SU-DHL-6 (cell line): ENCODE measurements around the gene RNF114.

Experiments
- H2AFZ ChIP-seq: fragments of 200-600 bp; sonication (generic); 2 replicates; pipeline ENCODE4 v1.6.1; 2014; ENCODE audit warnings: low read depth, mild to moderate bottlenecking, moderate library complexity, mixed read lengths, antibody characterized with exemption, low read length; ENCODE audit not compliant: severe bottlenecking
- H3F3A ChIP-seq: fragments of 200-600 bp; shearing (Covaris generic); 2 replicates; pipeline ENCODE4 v1.6.0; 2016; ENCODE audit warnings: antibody characterized with exemption, mild to moderate bottlenecking; ENCODE audit not compliant: insufficient read depth
- H3K27ac ChIP-seq: fragments of 200-600 bp; sonication (generic); 2 replicates; pipeline ENCODE4 v1.5.1; 2016; ENCODE audit warnings: low read depth, mild to moderate bottlenecking, low read length, moderate library complexity, mixed read lengths
- H3K27me3 ChIP-seq: fragments of 200-600 bp; sonication (generic), shearing (Covaris generic); 2 replicates; pipeline ENCODE4 v1.6.0; 2014; ENCODE audit warnings: mild to moderate bottlenecking, low read length
- H3K36me3 ChIP-seq: fragments of 200-600 bp; sonication (generic); 2 replicates; pipeline ENCODE4 v1.6.1; 2014; ENCODE audit warnings: mild to moderate bottlenecking, low read length, mixed read lengths
- H3K4me2 ChIP-seq: fragments of 300-600, 200-600 bp; shearing (Covaris generic), sonication (generic); 2 replicates; pipeline ENCODE4 v1.6.0; 2014; ENCODE audit warnings: low read length, low read depth, mild to moderate bottlenecking; ENCODE audit not compliant: poor library complexity, severe bottlenecking
- H3K4me3 ChIP-seq: fragments of 200-600 bp; sonication (generic); 2 replicates; pipeline ENCODE4 v1.5.1; 2014; ENCODE audit warnings: antibody characterized with exemption, low read length, mild to moderate bottlenecking, mixed read lengths; ENCODE audit not compliant: insufficient read depth, poor library complexity, severe bottlenecking
- H3K79me2 ChIP-seq: fragments of 200-600 bp; sonication (generic); 2 replicates; pipeline ENCODE4 v1.6.1; 2014; ENCODE audit warnings: mild to moderate bottlenecking, low read length, moderate library complexity; ENCODE audit not compliant: insufficient read depth
- H3K9ac ChIP-seq: fragments of 200-600 bp; sonication (generic); 2 replicates; pipeline ENCODE4 v1.7.0; 2014; ENCODE audit warnings: mild to moderate bottlenecking, low read length
- H3K9me2 ChIP-seq: fragments of 200-600 bp; sonication (generic); replicated peaks from 2 replicates; pipeline ENCODE4 v1.6.1; 2014; ENCODE audit warnings: low read length; ENCODE audit not compliant: insufficient read depth
- H3K9me3 ChIP-seq: fragments of 200-600 bp; sonication (generic); 2 replicates; pipeline ENCODE4 v1.6.1; 2014; ENCODE audit warnings: low read length, mixed read lengths; ENCODE audit not compliant: insufficient read depth
- H4K20me1 ChIP-seq: fragments of 200-600 bp; sonication (generic); 2 replicates; pipeline ENCODE4 v1.6.1; 2014; ENCODE audit warnings: low read depth, mild to moderate bottlenecking, antibody characterized with exemption, low read length, moderate library complexity, mixed read lengths
- EZH2phosphoT487 ChIP-seq: fragments of 200-600 bp; sonication (generic), shearing (Covaris generic); conservative IDR thresholded peaks from 2 replicates; pipeline ENCODE4 v1.6.1; 2018; ENCODE audit warnings: mild to moderate bottlenecking, antibody characterized with exemption, low read length, moderate library complexity, mixed read lengths
- TF ChIP-seq, protein P1 (sequence below): fragments of 200-600 bp; sonication (generic); IDR thresholded peaks from one replicate; pipeline ENCODE4 v1.5.1; 2017; ENCODE audit warnings: antibody characterized with exemption, mild to moderate bottlenecking, low read length, moderate library complexity; ENCODE audit not compliant: insufficient read depth, poor library complexity, severe bottlenecking

RNF114 gene

GRCh38 chr20:49983848-49984408 lies 47.7 kb downstream of the RNF114 start:
- Histone ChIP-seq H3K9ac (no peak overlapping the region), H3K36me3 (no peaks in the 10 kb centered on the region), H3K4me2 (no peak overlapping the region), H3K27ac (no peak overlapping the region), H3K27me3 (no peaks in the 10 kb centered on the region), H3K4me3 (no peak overlapping the region), H3K79me2 (no peaks in the 10 kb centered on the region), H3K9me3 (no peaks in the 10 kb centered on the region), H4K20me1 (no peaks in the 10 kb centered on the region), H2AFZ (no peak overlapping the region), H3F3A (no peaks in the 10 kb centered on the region), H3K9me2 (no peaks in the 10 kb centered on the region)
- TF ChIP-seq EZH2phosphoT487: no peak
- TF ChIP-seq, protein P1, sequence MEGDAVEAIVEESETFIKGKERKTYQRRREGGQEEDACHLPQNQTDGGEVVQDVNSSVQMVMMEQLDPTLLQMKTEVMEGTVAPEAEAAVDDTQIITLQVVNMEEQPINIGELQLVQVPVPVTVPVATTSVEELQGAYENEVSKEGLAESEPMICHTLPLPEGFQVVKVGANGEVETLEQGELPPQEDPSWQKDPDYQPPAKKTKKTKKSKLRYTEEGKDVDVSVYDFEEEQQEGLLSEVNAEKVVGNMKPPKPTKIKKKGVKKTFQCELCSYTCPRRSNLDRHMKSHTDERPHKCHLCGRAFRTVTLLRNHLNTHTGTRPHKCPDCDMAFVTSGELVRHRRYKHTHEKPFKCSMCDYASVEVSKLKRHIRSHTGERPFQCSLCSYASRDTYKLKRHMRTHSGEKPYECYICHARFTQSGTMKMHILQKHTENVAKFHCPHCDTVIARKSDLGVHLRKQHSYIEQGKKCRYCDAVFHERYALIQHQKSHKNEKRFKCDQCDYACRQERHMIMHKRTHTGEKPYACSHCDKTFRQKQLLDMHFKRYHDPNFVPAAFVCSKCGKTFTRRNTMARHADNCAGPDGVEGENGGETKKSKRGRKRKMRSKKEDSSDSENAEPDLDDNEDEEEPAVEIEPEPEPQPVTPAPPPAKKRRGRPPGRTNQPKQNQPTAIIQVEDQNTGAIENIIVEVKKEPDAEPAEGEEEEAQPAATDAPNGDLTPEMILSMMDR: no peak

DNA sequence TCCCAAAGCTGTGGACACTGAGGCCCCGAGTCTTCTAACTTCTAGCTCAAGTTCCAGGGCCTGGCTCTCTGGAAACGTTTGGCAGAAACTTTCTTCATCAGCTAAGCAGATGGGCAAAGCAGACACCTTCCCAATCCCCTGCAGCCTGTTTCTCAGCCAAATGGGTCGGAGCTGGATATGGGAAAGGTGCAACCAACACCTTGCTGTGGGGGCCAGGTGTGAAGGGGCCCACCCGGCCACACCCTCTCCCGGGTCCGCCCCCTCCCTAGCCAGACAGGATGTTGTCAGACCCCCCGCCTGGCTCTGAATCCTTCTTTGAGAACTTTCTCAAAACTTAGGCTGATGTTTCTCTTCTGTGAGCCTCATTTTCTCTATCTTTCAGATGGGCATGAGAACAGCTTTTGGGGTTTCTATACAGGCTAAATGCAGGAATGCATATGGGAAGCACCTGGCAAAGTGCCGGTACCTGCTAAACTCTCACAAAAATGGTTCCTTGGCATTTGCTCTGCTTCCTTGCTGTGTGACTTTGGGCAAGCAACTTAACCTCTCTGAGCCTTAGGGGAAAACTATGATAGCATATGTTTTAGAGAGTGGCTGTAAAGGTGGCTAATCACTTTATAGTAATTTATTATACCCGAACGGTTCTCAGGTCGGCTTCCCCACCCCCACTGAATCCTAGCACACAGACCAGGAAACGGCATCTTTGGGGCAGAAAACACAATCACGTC lies 48.4 kb downstream of the RNF114 start:
- Histone ChIP-seq H3K27ac (no peak overlapping the region), H3K27me3 (no peaks in the 10 kb centered on the region), H3K4me2 (no peak overlapping the region), H3K79me2 (no peaks in the 10 kb centered on the region), H3K9ac (no peak overlapping the region), H3K9me2 (no peaks in the 10 kb centered on the region), H3K4me3 (no peak overlapping the region), H4K20me1 (no peaks in the 10 kb centered on the region), H2AFZ (no peak overlapping the region), H3F3A (no peaks in the 10 kb centered on the region), H3K9me3 (no peaks in the 10 kb centered on the region), H3K36me3 (no peaks in the 10 kb centered on the region)
- TF ChIP-seq EZH2phosphoT487: no peak
- TF ChIP-seq, protein P1: no peak

GRCh38 chr20:49985157-49985556 lies 49.0 kb downstream of the RNF114 start:
- TF ChIP-seq EZH2phosphoT487: no peak
- TF ChIP-seq, protein P1: no peak
- Histone ChIP-seq H3K9ac (no peak overlapping the region), H3K27me3 (no peaks in the 10 kb centered on the region), H3K79me2 (no peaks in the 10 kb centered on the region), H3F3A (no peaks in the 10 kb centered on the region), H3K4me2 (no peak overlapping the region), H3K9me2 (no peaks in the 10 kb centered on the region), H2AFZ (no peak overlapping the region), H3K36me3 (no peaks in the 10 kb centered on the region), H3K9me3 (no peaks in the 10 kb centered on the region), H3K27ac (no peak overlapping the region), H4K20me1 (no peaks in the 10 kb centered on the region), H3K4me3 (no peak overlapping the region)
